GM12878 (cell line): Measurements from ENCODE around the gene PFKP. TPM values are rescaled to one million over a fixed set of nuclear protein-coding genes. Genes with fewer than 3 reads are reported as not detected.

Experiments
- BCL11A ChIP-seq: IDR thresholded peaks from 2 replicates; pipeline ENCODE4 v1.6.1; 2011; ENCODE audit warnings: low read depth, low read length
- CBX3 ChIP-seq: fragments of 200-600 bp; sonication (generic); IDR thresholded peaks from 2 replicates; pipeline ENCODE4 v1.6.1; 2016; ENCODE audit warnings: low read depth, borderline replicate concordance
- CBX5 ChIP-seq: sonication (generic); IDR thresholded peaks from 2 replicates; pipeline ENCODE4 v1.6.1; 2016; ENCODE audit warnings: low read depth, moderate library complexity, mild to moderate bottlenecking, inconsistent platforms
- DPF2 ChIP-seq: fragments of 450-650 bp; IDR thresholded peaks from 2 replicates; pipeline ENCODE4 v1.6.1; 2017; ENCODE audit warnings: mild to moderate bottlenecking
- EP300 ChIP-seq, 2 experiments: fragments of 150-350 bp in 1 of 2; IDR thresholded peaks; 2 replicates each; pipeline ENCODE4 v1.6.1; 2011 to 2012; ENCODE audit warnings: low read depth in 2 of 2, low read length in 2 of 2, borderline replicate concordance in 1 of 2, improper control_type of control experiment in 1 of 2, inconsistent platforms in 1 of 2; ENCODE audit not compliant: control insufficient read depth in 1 of 2
- EZH2 ChIP-seq: IDR thresholded peaks from 2 replicates; pipeline ENCODE4 v1.6.1; 2012; ENCODE audit warnings: low read depth, mild to moderate bottlenecking, control low read depth, inconsistent platforms, low read length, borderline replicate concordance; ENCODE audit not compliant: control insufficient read depth
- FOS ChIP-seq: IDR thresholded peaks from 3 replicates; pipeline ENCODE4 v1.6.1; 2011; ENCODE audit warnings: borderline replicate concordance; ENCODE audit not compliant: insufficient read length; ENCODE audit errors: extremely low read depth
- PAX5 ChIP-seq: IDR thresholded peaks from 2 replicates; pipeline ENCODE4 v1.6.1; 2011; ENCODE audit warnings: low read depth, low read length, borderline replicate concordance
- PML ChIP-seq: IDR thresholded peaks from 2 replicates; pipeline ENCODE4 v1.6.1; 2012; ENCODE audit warnings: low read length, inconsistent platforms
- RAD51 ChIP-seq: fragments of 450-650 bp; IDR thresholded peaks from 2 replicates; pipeline ENCODE4 v1.6.1; 2016; ENCODE audit warnings: moderate library complexity, mild to moderate bottlenecking, inconsistent platforms
- SMAD5 ChIP-seq: IDR thresholded peaks from 2 replicates; pipeline ENCODE4 v1.6.1; 2016; ENCODE audit warnings: antibody characterized with exemption, low read depth
- TCF3 ChIP-seq: IDR thresholded peaks from 2 replicates; pipeline ENCODE4 v1.6.1; 2012; ENCODE audit warnings: low read depth, mild to moderate bottlenecking, low read length, borderline replicate concordance; ENCODE audit not compliant: insufficient read depth
- ZNF207 ChIP-seq: fragments of 450-650 bp; IDR thresholded peaks from 2 replicates; pipeline ENCODE4 v1.6.1; 2014; ENCODE audit warnings: antibody characterized with exemption, mild to moderate bottlenecking, borderline replicate concordance
- ZNF217 ChIP-seq: fragments of 450-650 bp; IDR thresholded peaks from 2 replicates; pipeline ENCODE4 v1.6.1; 2017; ENCODE audit warnings: antibody characterized with exemption, mild to moderate bottlenecking
- ZNF274 ChIP-seq: IDR thresholded peaks from one replicate; pipeline ENCODE4 v1.8.0; 2011; ENCODE audit not compliant: insufficient read length, insufficient read depth
- ZZZ3 ChIP-seq: IDR thresholded peaks from 2 replicates; pipeline ENCODE4 v1.6.1; 2011; ENCODE audit warnings: low read depth; ENCODE audit not compliant: control insufficient read depth, insufficient read length
- polyA plus RNA-seq, 11 experiments: library from polyadenylated mRNA; depleted of rRNA in 4 of 11; unstranded in 6 of 11; stranded (reverse) in 5 of 11; fragments of >200 nt; fragmentation: Nextera tagmentation in 4 of 11; fragmentation: Illumina TruSeq in 1 of 11; extraction: Ambion mirVana in 4 of 11; extraction: Trizol in 1 of 11; gene quantifications; 1 replicate in 1 of 11; 2 replicates in 10 of 11; pipeline versions ENCODE4 v1.2.1 to v1.2.3, GENCODE V29; 2011 to 2016; ENCODE audit warnings: inconsistent platforms in 2 of 11, missing spikeins in 2 of 11, low read depth in 1 of 11
- total RNA-seq, 4 experiments: library from RNA; depleted of rRNA in 3 of 4; stranded (reverse); fragments of >200 nt in 3 of 4; fragmentation: Illumina TruSeq in 1 of 4; extraction: Trizol in 1 of 4; gene quantifications; 2 replicates each; pipeline versions ENCODE4 v1.2.1 to v1.2.3, GENCODE V29; 2013 to 2021
- TF ChIP-seq, protein P1 (sequence below): IDR thresholded peaks from 2 replicates; pipeline ENCODE4 v1.6.1; 2012; ENCODE audit warnings: low read length, inconsistent platforms
- TF ChIP-seq, protein P2 (sequence below): IDR thresholded peaks from 2 replicates; pipeline ENCODE4 v1.6.1; 2011; ENCODE audit warnings: low read depth, mild to moderate bottlenecking, low read length, moderate library complexity, borderline replicate concordance; ENCODE audit errors: extremely low read depth
- TF ChIP-seq, protein P3 (sequence below): fragments of 450-650 bp; IDR thresholded peaks from 2 replicates; pipeline ENCODE4 v1.6.1; 2017; ENCODE audit warnings: mild to moderate bottlenecking, moderate library complexity
- TF ChIP-seq, protein P4 (sequence below): fragments of 450-650 bp; IDR thresholded peaks from 2 replicates; pipeline ENCODE4 v1.6.1; 2017; ENCODE audit warnings: mild to moderate bottlenecking
- TF ChIP-seq, protein P5 (sequence below): IDR thresholded peaks from 2 replicates; pipeline ENCODE4 v1.6.1; 2011; ENCODE audit warnings: borderline replicate concordance, low read depth, mild to moderate bottlenecking, moderate library complexity, low read length; ENCODE audit not compliant: insufficient read depth, poor library complexity, severe bottlenecking

The PFKP gene
- total and polyA plus RNA-seq, 10 of the 15 experiments (the other 5 are each of a cell fraction or from before 2014, with no cell fraction given): 27.0 to 145 (median 95.7) TPM

DNA sequence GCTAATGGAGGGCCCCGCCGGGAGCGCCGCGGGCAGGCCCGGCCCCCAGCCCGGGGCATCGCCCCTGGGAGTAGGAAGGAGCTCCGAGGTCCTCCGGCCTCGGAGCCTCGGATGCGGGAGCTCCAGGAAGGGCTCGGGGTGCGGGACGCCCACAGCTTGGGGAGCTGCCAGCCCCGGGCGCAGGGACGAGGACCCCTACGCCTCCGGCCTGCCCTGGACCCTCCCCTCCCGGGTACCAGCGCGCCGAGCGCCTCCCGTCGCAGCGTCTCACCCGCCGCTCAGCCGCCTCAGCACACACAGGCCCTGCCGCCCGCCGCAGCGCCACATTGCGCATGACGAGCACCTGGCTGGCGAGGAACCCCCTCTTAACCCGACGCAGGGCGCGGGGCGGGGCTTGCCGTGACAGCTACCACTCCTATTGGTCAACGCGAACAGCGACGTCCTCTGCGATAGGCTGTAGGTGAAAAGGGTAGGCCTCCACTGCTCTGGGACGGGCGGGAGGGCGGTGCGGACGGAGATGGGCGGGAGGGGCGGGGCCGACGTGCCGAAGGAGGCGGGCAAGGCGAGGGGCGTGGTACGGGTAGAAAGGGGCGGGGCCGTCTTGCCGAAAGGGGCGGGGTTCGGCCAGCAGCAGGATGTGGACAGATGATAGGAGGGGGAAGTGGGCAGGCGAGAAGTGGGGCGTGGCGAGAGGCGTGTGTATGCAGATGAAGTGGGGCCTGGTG is 105.3 kb downstream of the PFKP start, which contains the start of gene PITRM1 (continued):
- TF ChIP-seq TCF3 (peak; percentile 94), ZZZ3 (no peak), EP300 (IDR thresholded peaks at IDR 0.05; ENCODE audit: borderline replicate concordance in 1 of 2, control insufficient read depth in 1 of 2, low read depth in 2 of 2, low read length in 2 of 2) (no peak), PAX5 (0 out of 2 replicates have a peak, but pooled peaks have one; percentile 40), RAD51 (no peak), SMAD5 (peak; percentile 87; the same call in 1 of the 2 replicates), ZNF217 (no peak), ZNF207 (no peak), PML (no peak), DPF2 (peak; percentile 64), CBX3 (no peak), ZNF274 (no peak), BCL11A (no peak), CBX5 (no peak), FOS (peak; percentile 48), EZH2 (no peak)
- TF ChIP-seq, protein P1, sequence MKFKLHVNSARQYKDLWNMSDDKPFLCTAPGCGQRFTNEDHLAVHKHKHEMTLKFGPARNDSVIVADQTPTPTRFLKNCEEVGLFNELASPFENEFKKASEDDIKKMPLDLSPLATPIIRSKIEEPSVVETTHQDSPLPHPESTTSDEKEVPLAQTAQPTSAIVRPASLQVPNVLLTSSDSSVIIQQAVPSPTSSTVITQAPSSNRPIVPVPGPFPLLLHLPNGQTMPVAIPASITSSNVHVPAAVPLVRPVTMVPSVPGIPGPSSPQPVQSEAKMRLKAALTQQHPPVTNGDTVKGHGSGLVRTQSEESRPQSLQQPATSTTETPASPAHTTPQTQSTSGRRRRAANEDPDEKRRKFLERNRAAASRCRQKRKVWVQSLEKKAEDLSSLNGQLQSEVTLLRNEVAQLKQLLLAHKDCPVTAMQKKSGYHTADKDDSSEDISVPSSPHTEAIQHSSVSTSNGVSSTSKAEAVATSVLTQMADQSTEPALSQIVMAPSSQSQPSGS: no peak
- TF ChIP-seq, protein P2, sequence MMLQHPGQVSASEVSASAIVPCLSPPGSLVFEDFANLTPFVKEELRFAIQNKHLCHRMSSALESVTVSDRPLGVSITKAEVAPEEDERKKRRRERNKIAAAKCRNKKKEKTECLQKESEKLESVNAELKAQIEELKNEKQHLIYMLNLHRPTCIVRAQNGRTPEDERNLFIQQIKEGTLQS: no peak
- TF ChIP-seq, protein P3, sequence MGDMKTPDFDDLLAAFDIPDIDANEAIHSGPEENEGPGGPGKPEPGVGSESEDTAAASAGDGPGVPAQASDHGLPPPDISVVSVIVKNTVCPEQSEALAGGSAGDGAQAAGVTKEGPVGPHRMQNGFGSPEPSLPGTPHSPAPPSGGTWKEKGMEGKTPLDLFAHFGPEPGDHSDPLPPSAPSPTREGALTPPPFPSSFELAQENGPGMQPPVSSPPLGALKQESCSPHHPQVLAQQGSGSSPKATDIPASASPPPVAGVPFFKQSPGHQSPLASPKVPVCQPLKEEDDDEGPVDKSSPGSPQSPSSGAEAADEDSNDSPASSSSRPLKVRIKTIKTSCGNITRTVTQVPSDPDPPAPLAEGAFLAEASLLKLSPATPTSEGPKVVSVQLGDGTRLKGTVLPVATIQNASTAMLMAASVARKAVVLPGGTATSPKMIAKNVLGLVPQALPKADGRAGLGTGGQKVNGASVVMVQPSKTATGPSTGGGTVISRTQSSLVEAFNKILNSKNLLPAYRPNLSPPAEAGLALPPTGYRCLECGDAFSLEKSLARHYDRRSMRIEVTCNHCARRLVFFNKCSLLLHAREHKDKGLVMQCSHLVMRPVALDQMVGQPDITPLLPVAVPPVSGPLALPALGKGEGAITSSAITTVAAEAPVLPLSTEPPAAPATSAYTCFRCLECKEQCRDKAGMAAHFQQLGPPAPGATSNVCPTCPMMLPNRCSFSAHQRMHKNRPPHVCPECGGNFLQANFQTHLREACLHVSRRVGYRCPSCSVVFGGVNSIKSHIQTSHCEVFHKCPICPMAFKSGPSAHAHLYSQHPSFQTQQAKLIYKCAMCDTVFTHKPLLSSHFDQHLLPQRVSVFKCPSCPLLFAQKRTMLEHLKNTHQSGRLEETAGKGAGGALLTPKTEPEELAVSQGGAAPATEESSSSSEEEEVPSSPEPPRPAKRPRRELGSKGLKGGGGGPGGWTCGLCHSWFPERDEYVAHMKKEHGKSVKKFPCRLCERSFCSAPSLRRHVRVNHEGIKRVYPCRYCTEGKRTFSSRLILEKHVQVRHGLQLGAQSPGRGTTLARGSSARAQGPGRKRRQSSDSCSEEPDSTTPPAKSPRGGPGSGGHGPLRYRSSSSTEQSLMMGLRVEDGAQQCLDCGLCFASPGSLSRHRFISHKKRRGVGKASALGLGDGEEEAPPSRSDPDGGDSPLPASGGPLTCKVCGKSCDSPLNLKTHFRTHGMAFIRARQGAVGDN: peak; percentile 76
- TF ChIP-seq, protein P4, sequence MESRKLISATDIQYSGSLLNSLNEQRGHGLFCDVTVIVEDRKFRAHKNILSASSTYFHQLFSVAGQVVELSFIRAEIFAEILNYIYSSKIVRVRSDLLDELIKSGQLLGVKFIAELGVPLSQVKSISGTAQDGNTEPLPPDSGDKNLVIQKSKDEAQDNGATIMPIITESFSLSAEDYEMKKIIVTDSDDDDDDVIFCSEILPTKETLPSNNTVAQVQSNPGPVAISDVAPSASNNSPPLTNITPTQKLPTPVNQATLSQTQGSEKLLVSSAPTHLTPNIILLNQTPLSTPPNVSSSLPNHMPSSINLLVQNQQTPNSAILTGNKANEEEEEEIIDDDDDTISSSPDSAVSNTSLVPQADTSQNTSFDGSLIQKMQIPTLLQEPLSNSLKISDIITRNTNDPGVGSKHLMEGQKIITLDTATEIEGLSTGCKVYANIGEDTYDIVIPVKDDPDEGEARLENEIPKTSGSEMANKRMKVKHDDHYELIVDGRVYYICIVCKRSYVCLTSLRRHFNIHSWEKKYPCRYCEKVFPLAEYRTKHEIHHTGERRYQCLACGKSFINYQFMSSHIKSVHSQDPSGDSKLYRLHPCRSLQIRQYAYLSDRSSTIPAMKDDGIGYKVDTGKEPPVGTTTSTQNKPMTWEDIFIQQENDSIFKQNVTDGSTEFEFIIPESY: no peak
- TF ChIP-seq, protein P5, sequence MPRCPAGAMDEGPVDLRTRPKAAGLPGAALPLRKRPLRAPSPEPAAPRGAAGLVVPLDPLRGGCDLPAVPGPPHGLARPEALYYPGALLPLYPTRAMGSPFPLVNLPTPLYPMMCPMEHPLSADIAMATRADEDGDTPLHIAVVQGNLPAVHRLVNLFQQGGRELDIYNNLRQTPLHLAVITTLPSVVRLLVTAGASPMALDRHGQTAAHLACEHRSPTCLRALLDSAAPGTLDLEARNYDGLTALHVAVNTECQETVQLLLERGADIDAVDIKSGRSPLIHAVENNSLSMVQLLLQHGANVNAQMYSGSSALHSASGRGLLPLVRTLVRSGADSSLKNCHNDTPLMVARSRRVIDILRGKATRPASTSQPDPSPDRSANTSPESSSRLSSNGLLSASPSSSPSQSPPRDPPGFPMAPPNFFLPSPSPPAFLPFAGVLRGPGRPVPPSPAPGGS: no peak
